Measurements from ENCODE around the gene EGLN2. TPM values are rescaled to one million over a fixed set of nuclear protein-coding genes. Genes with fewer than 3 reads are reported as not detected.

Gene EGLN2
- total and polyA plus RNA-seq, 10 of the 15 experiments (the other 5 are each of a cell fraction or from before 2014, with no cell fraction given): 8.6 to 93.0 (median 66.8) TPM

DNA sequence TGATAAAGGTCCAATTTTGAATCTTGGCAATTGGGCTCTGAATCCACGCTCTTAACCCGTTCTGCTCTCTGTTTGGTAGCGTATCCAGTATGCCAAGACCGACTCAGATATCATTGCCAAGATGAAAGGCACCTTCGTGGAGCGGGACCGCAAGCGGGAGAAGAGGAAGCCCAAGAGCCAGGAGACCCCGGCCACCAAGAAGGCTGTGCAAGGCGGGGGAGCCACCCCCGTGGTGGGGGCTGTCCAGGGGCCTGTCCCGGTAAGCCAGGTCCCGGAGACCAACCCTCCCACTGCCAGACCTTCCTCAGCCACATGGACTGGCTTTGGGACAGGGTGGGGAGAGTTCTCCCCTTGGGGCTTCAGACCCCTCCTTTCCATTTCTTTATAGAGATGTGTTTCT, 39.6 kb upstream of the EGLN2 start:
- Histone ChIP-seq H2AFZ (ENCODE audit: control insufficient read depth, low read depth, low read length) (no peak overlapping the region), H3K4me2 (ENCODE audit: control insufficient read depth, insufficient read depth) (no peak overlapping the region), H3K4me3 (no peak overlapping the region), H3K9ac (ENCODE audit: control insufficient read depth, insufficient read depth, low read length) (no peak overlapping the region), H3K4me1 (ENCODE audit: control insufficient read depth, insufficient read depth, low read length) (peaks cover 16% of the 10 kb centered on the region), H4K20me1 (ENCODE audit: control insufficient read depth, insufficient read depth) (peaks cover 16% of the 10 kb centered on the region), H3K27ac (ENCODE audit: control insufficient read depth, insufficient read depth) (no peak overlapping the region), H3K27me3 (replicated peaks in 1 of 2; ENCODE audit: control insufficient read depth in 2 of 2, insufficient read depth in 2 of 2, low read length in 1 of 2) (no peaks in the 10 kb centered on the region), H3K9me3 (replicated peaks; ENCODE audit: control insufficient read depth, insufficient read depth, low read length) (no peaks in the 10 kb centered on the region), H3K79me2 (ENCODE audit: control insufficient read depth, insufficient read depth, low read length) (peaks cover 42% of the 10 kb centered on the region), H3K36me3 (ENCODE audit: control insufficient read depth in 2 of 2, insufficient read depth in 2 of 2, low read length in 1 of 2) (peaks cover 45 to 69% of the 10 kb centered on the region in 2 experiments)
- RAD21 ChIA-PET (ENCODE audit: unreplicated experiment): interaction anchor here (16.3 kb wide), 1 partner anchor 17 kb away, joined by 291 read pairs; the partner anchor contains the start of genes MIA and RAB4B
- SMC1A ChIA-PET (ENCODE audit: uncharacterized antibody, unreplicated experiment): interaction anchor here (13.2 kb wide), 1 partner anchor 15 kb away, joined by 256 read pairs; the partner anchor contains the start of genes MIA and RAB4B
- intact Hi-C loops (cut with micrococcal nuclease; ENCODE audit: unreplicated experiment) (no loop called here), in situ Hi-C loops (cut with MboI) (no loop called here)
- no peak for DNase-seq (ENCODE audit: low read depth, low spot score)
- TF ChIP-seq E4F1 (IDR thresholded peaks at IDR 0.05; ENCODE audit: borderline replicate concordance, partially characterized antibody) (no peak), NFYB (IDR thresholded peaks at IDR 0.05; ENCODE audit: insufficient read depth, low read depth, low read length) (no peak), MAX (IDR thresholded peaks at IDR 0.05; ENCODE audit: low read depth, low read length) (no peak), CREB1 (IDR thresholded peaks at IDR 0.05; ENCODE audit: low read depth) (no peak), KDM1A (IDR thresholded peaks at IDR 0.05; ENCODE audit: borderline replicate concordance) (no peak), SUZ12 (IDR thresholded peaks at IDR 0.05; ENCODE audit: unreplicated experiment) (no peak), GATAD2B (conservative IDR thresholded peaks at IDR 0.05; ENCODE audit: low read depth) (no peak), ZNF384 (IDR thresholded peaks at IDR 0.05; ENCODE audit: borderline replicate concordance, low read depth, low read length) (no peak), BCL3 (IDR thresholded peaks at IDR 0.05; ENCODE audit: borderline replicate concordance, insufficient read depth, low read depth, low read length, poor library complexity, severe bottlenecking) (no peak), SKIL (IDR thresholded peaks at IDR 0.05; ENCODE audit: low read depth, poor library complexity, severe bottlenecking) (no peak), POLR2AphosphoS2 (IDR thresholded peaks at IDR 0.05; ENCODE audit: low read depth, low read length) (no peak), IKZF2 (IDR thresholded peaks at IDR 0.05) (no peak), RAD21 (IDR thresholded peaks at IDR 0.05; ENCODE audit: insufficient read depth, low read depth, low read length) (no peak), SP1 (IDR thresholded peaks at IDR 0.05; ENCODE audit: low read depth, low read length) (no peak), BCL11A (IDR thresholded peaks at IDR 0.05; ENCODE audit: low read depth, low read length) (no peak), SMC3 (IDR thresholded peaks at IDR 0.05; ENCODE audit: borderline replicate concordance, low read length) (no peak)
- CTCF ChIA-PET: interaction anchor here (0.6 kb wide), 1 partner anchor 338 kb away, joined by 3 read pairs; no protein-coding TSS in a partner anchor
- WGBS (ENCODE audit: insufficient coverage, insufficient replicate concordance, low lambda C conversion rate, missing lambda C conversion rate): 94% methylated on average over 13 of the region's 13 CpGs
- POLR2A ChIA-PET: interaction anchor here (1.3 to 2.2 kb wide), 2 partner anchors 16 to 18 kb away, joined by 4 to 18 read pairs; partner anchors contain the start of gene RAB4B
- no peak for ATAC-seq
- no peak for FAIRE-seq
- BruUV-seq (replicated peaks): no TSS peak
